Left colon (tissue), 2 donors: Measurements from ENCODE around the gene OR10D3. TPM values are rescaled to one million over a fixed set of nuclear protein-coding genes. Genes with fewer than 3 reads are reported as not detected.
"Not testable (repeated sequence)": the region's sequence is repeated elsewhere in the genome, so short reads cannot be mapped to it uniquely, and the experiment has no call there.

Experiments
- ATAC-seq: fragments of 200-7000 bp; cut with Tn5 transposase; one replicate; pipeline ENCODE4 v1.9.1; 2020; ENCODE audit warnings: mild to moderate bottlenecking, moderate library complexity
- DNase-seq, 2 donors: peaks; one replicate each; pipeline ENCODE4 v3.0.0-alpha.2; 2020
- intact Hi-C, 2 donors: fragments of 100-400 bp; cut with DNase I in 1 of 2; cut with micrococcal nuclease in 1 of 2; formaldehyde crosslinking; loops; one replicate each; pipeline versions ENCODE4 v1.11.2 to v1.14.0; 2022; cut with DNase I, micrococcal nuclease
- total RNA-seq, 2 donors: library from RNA; stranded (reverse); fragmentation: NEBNext Ultra II Directional; extraction: Animal tissue kit (Norgen Biotek cat#: 25700); gene quantifications; one replicate each; pipeline ENCODE4 v1.2.1, GENCODE V29; 2021
- donor health status: DM: no; HTN: no; CAD: no.
- donor health status: DM: yes; HTN: yes; CAD: no.

Gene OR10D3
- total RNA-seq, 2 donors from 2014 or later: not detected

DNA sequence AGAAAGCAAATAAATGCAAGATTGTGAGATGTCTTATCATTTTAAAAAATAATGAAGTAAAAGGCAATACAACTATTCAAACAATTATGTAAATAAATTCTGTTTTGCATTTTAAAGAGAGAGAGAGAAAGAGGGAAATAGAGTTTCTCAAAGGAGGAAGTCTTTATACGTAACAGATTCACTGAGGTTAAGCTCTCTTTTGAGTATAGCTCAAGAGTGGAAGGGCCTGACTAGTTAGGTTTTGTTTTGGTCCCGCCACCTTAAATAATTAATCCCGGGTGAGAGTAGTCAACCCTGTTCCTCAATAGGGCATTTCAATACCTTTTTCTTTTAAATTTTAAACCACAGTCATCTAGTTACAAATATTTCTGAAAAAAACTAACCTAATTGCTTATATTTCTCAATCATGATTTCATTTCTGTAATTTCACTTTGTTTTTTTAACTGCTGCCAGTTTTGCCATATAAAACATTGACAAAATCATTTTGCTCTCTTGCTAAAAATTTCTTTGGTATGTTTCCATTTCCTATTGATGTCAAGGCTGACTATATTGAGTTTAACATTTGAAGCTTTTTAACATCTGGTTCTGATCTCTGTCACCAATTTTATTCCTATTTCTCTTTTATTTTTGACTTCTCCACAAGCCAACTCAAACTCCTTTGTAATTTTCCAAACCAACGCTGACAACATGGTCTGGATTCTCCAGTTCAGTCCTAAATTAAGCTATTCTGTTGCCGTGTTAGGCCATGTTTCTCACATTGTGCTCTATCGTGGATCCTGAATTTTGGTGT is 10.3 kb downstream of the OR10D3 start:
- ATAC-seq (no peak), DNase-seq (no peak)
- intact Hi-C loops: loop anchor here in 1 of 2 donors (10.0 kb wide), 1 partner anchor 119 kb away; no protein-coding TSS in a partner anchor

GRCh38 chr11:124194293-124195188 is 11.4 kb downstream of the OR10D3 start:
- DNase-seq: no peak
- intact Hi-C loops: loop anchor here in 1 of 2 donors (10.0 kb wide), 1 partner anchor 120 kb away; no protein-coding TSS in a partner anchor
- ATAC-seq: peak; percentile 68

DNA sequence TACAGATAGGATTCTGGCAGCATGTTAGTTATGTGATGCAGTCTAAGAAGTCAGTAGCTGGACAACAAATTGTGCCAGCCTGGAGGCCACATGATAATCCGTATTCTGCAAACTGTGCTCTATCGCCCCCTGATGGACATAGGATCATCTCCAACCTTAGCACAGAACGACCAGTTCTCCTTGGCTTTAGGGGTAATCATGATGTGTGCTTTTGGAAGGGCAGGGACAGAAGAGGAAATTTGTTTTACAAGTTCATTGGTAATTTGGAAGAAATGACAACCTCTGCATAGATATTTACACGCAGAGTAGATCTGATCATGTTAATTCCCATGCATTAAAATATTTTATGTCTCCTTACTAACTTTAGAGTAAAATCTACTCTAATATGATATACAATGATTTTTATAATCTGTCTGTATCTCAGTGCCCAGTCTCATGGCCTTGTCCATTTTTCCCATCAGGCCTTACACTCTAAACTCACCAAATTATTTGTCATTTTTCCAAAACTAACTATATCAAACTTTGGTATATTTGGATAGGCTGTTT is 12.1 kb downstream of the OR10D3 start:
- ATAC-seq: peak; percentile 93
- DNase-seq: peak; percentile 41 to 62
- intact Hi-C loops: loop anchor here in 1 of 2 donors (10.0 kb wide), 1 partner anchor 120 kb away; no protein-coding TSS in a partner anchor

- intact Hi-C loops: loop anchor here in 1 of 2 donors (10.0 kb wide), 1 partner anchor 123 kb away; no protein-coding TSS in a partner anchor
Observed at GRCh38 chr11:124197999-124198398, 14.9 kb downstream of the OR10D3 start.

GRCh38 chr11:124198897-124199296 is 15.8 kb downstream of the OR10D3 start:
- DNase-seq (no peak), ATAC-seq (no peak)
- intact Hi-C loops: loop anchor here in 1 of 2 donors (10.0 kb wide), 1 partner anchor 124 kb away; no protein-coding TSS in a partner anchor

More at GRCh38 chr11:124197999-124198398, 14.9 kb downstream of the OR10D3 start:
- DNase-seq (no peak), ATAC-seq (no peak)

GRCh38 chr11:124199702-124200101 is 16.6 kb downstream of the OR10D3 start:
- intact Hi-C loops: loop anchor here in 1 of 2 donors (10.0 kb wide), 1 partner anchor 125 kb away; no protein-coding TSS in a partner anchor
- no peak for ATAC-seq

GRCh38 chr11:124200671-124201070 is 17.5 kb downstream of the OR10D3 start:
- ATAC-seq: no peak
- intact Hi-C loops: no loop called here
- no peak for DNase-seq

More at GRCh38 chr11:124199702-124200101, 16.6 kb downstream of the OR10D3 start:
- no peak for DNase-seq

DNA sequence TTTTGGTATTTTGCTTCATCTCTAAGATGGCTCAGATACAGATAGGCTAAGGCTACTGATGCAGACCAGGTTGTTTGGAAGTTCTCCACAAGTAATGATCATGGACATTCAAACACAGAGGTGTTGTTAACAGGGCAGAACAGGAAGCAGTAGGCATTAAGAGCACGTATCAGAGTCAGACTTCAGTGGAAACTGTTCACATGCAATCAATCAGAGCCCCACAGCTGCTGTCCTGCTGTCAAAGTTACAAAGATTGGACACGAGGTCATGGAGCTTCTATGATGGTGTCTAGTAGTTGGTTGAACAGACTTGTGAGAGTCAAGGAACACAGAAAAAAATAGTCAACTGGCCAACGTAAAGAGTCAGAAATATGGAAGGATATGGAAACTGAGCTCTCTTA is 19.8 kb downstream of the OR10D3 start:
- ATAC-seq (no peak), DNase-seq (no peak)
- intact Hi-C loops: no loop called here

DNA sequence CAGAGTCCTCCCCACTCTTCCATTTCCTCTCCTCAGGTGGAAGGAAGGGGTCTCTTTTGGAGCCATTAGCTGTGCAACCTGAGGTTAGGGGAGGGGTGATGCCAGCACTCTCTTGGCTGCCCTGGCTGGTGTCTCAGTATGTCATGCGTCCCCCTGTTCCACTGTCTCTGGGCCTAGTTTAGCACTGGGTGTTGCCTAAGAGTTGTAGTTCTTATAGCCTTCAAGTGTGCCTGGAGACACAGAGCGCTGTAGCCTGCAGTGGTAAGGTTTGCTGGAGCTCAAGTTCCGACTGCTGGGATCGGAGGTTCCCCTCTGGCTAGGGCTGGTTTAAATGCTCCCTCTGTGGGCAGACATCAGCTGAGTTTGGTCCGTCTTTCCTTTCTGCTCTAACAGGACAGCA is 20.9 kb downstream of the OR10D3 start:
- ATAC-seq (no peak), DNase-seq (no peak)
- intact Hi-C loops: no loop called here

GRCh38 chr11:124207102-124207792 is 24.1 kb downstream of the OR10D3 start:
- no peak for ATAC-seq
- no peak for DNase-seq
- intact Hi-C loops: no loop called here

- no peak for ATAC-seq
- intact Hi-C loops: no loop called here
- no peak for DNase-seq
Observed at GRCh38 chr11:124209824-124210357, 26.7 kb downstream of the OR10D3 start.

DNA sequence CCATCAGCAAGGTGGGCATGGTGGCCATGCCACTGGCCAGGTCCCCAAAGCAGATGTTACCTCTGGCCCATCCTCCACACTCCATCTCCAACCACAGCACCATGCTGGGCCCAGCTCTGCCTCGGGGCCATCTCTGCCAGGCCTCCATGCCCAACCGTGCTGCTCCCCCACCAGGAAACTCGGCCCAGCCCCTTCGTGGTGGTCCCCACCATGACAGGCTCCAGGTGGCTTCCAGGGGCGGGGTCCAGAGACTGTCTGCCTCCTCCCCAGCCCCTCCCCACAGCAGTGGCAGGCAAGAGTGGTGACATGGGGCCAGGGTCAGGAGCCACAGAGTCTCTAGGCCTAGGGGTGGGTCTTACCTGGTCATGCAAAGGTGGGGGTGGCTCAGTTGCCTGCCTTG is 27.3 kb downstream of the OR10D3 start:
- DNase-seq: no peak
- intact Hi-C loops: no loop called here
- no peak for ATAC-seq

DNA sequence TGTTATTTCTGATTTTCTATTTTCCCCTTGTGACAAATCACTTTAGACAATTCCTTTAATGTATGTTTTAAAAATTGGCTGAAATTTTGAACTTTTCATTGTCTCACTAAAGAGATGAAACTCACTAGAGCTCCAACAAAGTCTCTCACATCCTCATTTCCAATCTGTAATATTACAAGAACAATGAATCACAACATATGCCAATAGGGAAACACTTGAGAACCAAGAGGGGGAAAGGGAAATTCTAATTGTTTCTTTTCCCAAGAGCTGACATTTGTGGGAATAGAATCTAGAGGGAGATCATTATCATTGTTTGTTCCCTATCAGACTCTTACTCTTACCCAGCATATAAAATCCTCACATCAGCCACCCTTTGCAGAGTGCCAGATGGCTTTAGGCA is 28.2 kb downstream of the OR10D3 start:
- intact Hi-C loops: no loop called here
- ATAC-seq: no peak
- no peak for DNase-seq

GRCh38 chr11:124214027-124214426 is 30.9 kb downstream of the OR10D3 start:
- no peak for DNase-seq
- no peak for ATAC-seq
- intact Hi-C loops: no loop called here

GRCh38 chr11:124219126-124219525 is 36.0 kb downstream of the OR10D3 start:
- no peak for ATAC-seq
- no peak for DNase-seq
- intact Hi-C loops: no loop called here

DNA sequence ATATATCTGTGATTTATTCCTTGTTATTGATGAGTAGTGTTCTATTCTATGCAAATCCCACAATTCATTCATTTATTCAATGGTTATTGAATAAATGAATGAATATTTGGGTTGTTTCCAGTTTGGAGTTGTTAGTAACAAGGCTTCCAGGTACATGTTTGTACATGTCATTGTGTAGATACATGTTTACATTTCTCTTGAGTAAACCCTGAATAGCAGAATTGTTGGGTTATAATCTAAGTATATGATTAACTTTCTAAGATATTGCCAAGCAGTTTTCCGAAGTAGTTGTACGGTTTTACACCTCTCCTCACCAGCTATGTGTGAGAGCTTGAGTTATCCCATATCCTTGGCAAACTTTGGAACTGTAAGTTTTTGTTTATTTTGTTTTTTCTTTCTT is 39.3 kb downstream of the OR10D3 start:
- peak; percentile 99 for ATAC-seq
- DNase-seq: no peak
- intact Hi-C loops: no loop called here

- intact Hi-C loops, DNase-seq, ATAC-seq: not testable (repeated sequence)
Observed at GRCh38 chr11:124224618-124225423, 41.7 kb downstream of the OR10D3 start.
